MCF 10A (cell line): ENCODE results near the gene PLSCR5. TPM values are rescaled to one million over a fixed set of nuclear protein-coding genes. Genes with fewer than 3 reads are reported as not detected.

Experiments used
- BruUV-seq: library from RNA; stranded (reverse); fragments of 400-500 nt; replicated peaks from 2 replicates; lab custom pipeline; 2021; lab: Mats Ljungman, UMichigan
- CTCF ChIA-PET: fragments of 300-600 bp; sonication (Branson Sonifier 250); formaldehyde crosslinking; extraction: SDS; loops from one replicate; lab custom pipeline; 2021; ENCODE audit warnings: antibody characterized with exemption, inconsistent platforms; lab: Yijun Ruan, JAX
- POLR2A ChIA-PET: fragments of 300-600, 350-650 bp; sonication (Branson Sonifier 250); formaldehyde crosslinking; extraction: SDS; loops from one replicate; lab custom pipeline; 2020; ENCODE audit warnings: antibody characterized with exemption, inconsistent platforms; lab: Yijun Ruan, JAX
- DNase-seq: peaks from one replicate; pipeline ENCODE4 v3.0.0-alpha.2; 2018; ENCODE audit not compliant: unreplicated experiment
- H3K27ac Mint-ChIP-seq: one replicate; pipeline ENCODE4 v1.8.0; 2022; ENCODE audit warnings: mild to moderate bottlenecking, low read depth, mixed read lengths; ENCODE audit not compliant: unreplicated experiment
- H3K27me3 Mint-ChIP-seq: one replicate; pipeline ENCODE4 v1.8.0; 2022; ENCODE audit warnings: mixed read lengths; ENCODE audit not compliant: insufficient read depth, unreplicated experiment
- H3K36me3 Mint-ChIP-seq: one replicate; pipeline ENCODE4 v1.8.0; 2022; ENCODE audit warnings: mild to moderate bottlenecking, moderate library complexity, mixed read lengths; ENCODE audit not compliant: insufficient read depth, unreplicated experiment
- H3K4me1 Mint-ChIP-seq: one replicate; pipeline ENCODE4 v1.8.0; 2022; ENCODE audit warnings: mixed read lengths; ENCODE audit not compliant: insufficient read depth, unreplicated experiment
- H3K4me3 Mint-ChIP-seq: one replicate; pipeline ENCODE4 v1.8.0; 2022; ENCODE audit warnings: mild to moderate bottlenecking, moderate library complexity, mixed read lengths; ENCODE audit not compliant: unreplicated experiment
- H3K9me3 Mint-ChIP-seq: one replicate; pipeline ENCODE4 v1.8.0; 2022; ENCODE audit warnings: mixed read lengths; ENCODE audit not compliant: unreplicated experiment
- CTCF ChIP-seq: fragments of 200-600 bp; IDR thresholded peaks from one replicate; pipeline ENCODE4 v1.8.0; 2022; ENCODE audit warnings: antibody characterized with exemption, mild to moderate bottlenecking; ENCODE audit not compliant: unreplicated experiment
- intact Hi-C: fragments of 100-400 bp; cut with micrococcal nuclease; formaldehyde crosslinking; loops from 2 replicates; pipeline ENCODE4 v1.14.1; 2022
- total RNA-seq: library from RNA; stranded (reverse); gene quantifications from 2 replicates; pipeline ENCODE4 v1.2.3, GENCODE V29; 2022

The PLSCR5 gene
- total RNA-seq, 1 experiment from 2014 or later, result not detected

GRCh38 chr3:146636881-146637280 is 31.7 kb upstream of the PLSCR5 start:
- TF ChIP-seq CTCF, result no peak
- H3K4me1 Mint-ChIP-seq, result no peaks in the 10 kb centered on the region
- no peaks in the 10 kb centered on the region for H3K9me3 Mint-ChIP-seq
- DNase-seq, result no peak
- intact Hi-C loops, result loop anchor here (5.0 kb wide), 1 partner anchor 305 kb away; no protein-coding TSS in a partner anchor
- no peak overlapping the region for H3K27ac Mint-ChIP-seq
- no peaks in the 10 kb centered on the region for H3K36me3 Mint-ChIP-seq
- no TSS peak for BruUV-seq
- H3K27me3 Mint-ChIP-seq, result no peaks in the 10 kb centered on the region
- ChIA-PET CTCF (interaction anchor here (0.8 to 1.3 kb wide), 5 partner anchors 45 to 89 kb away, joined by 3 to 5 read pairs (median 3); no protein-coding TSS in a partner anchor), POLR2A (no interaction called here)
- no peak overlapping the region for H3K4me3 Mint-ChIP-seq

- no peaks in the 10 kb centered on the region for H3K36me3 Mint-ChIP-seq
- H3K4me1 Mint-ChIP-seq, result no peaks in the 10 kb centered on the region
- H3K27ac Mint-ChIP-seq, result no peak overlapping the region
- no peak for TF ChIP-seq CTCF
- intact Hi-C loops, result no loop called here
- no TSS peak for BruUV-seq
- no peaks in the 10 kb centered on the region for H3K9me3 Mint-ChIP-seq
- ChIA-PET POLR2A (no interaction called here), CTCF (interaction anchor here (0.8 to 1.7 kb wide), 3 partner anchors 39 to 444 kb away, joined by 3 to 6 read pairs (median 4); no protein-coding TSS in a partner anchor)
- H3K4me3 Mint-ChIP-seq, result no peak overlapping the region
- no peaks in the 10 kb centered on the region for H3K27me3 Mint-ChIP-seq
- no peak for DNase-seq
These were observed 29.2 kb upstream of the PLSCR5 start for GRCh38 chr3:146634346-146634745.

- CTCF ChIA-PET, result interaction anchor here (0.7 to 2.5 kb wide), 4 partner anchors 10 to 1751 kb away, joined by 3 to 15 read pairs (median 6); no protein-coding TSS in a partner anchor
- no peak for TF ChIP-seq CTCF
- H3K4me3 Mint-ChIP-seq, result no peak overlapping the region
- DNase-seq, result no peak
- intact Hi-C loops, result no loop called here
- H3K4me1 Mint-ChIP-seq, result no peaks in the 10 kb centered on the region
- BruUV-seq, result no TSS peak
- H3K9me3 Mint-ChIP-seq, result no peaks in the 10 kb centered on the region
- H3K27ac Mint-ChIP-seq, result no peak overlapping the region
- POLR2A ChIA-PET, result no interaction called here
- no peaks in the 10 kb centered on the region for H3K36me3 Mint-ChIP-seq
- peaks cover 31% of the 10 kb centered on the region for H3K27me3 Mint-ChIP-seq
These were observed 23.5 kb upstream of the PLSCR5 start for GRCh38 chr3:146628671-146629070.

- no peak overlapping the region for H3K4me3 Mint-ChIP-seq
- intact Hi-C loops, result no loop called here
- no peak overlapping the region for H3K27ac Mint-ChIP-seq
- H3K9me3 Mint-ChIP-seq, result no peaks in the 10 kb centered on the region
- H3K4me1 Mint-ChIP-seq, result no peaks in the 10 kb centered on the region
- ChIA-PET CTCF (interaction anchor here (2.5 kb wide), 1 partner anchor 12 kb away, joined by 15 read pairs; no protein-coding TSS in a partner anchor), POLR2A (no interaction called here)
- BruUV-seq, result no TSS peak
- no peaks in the 10 kb centered on the region for H3K36me3 Mint-ChIP-seq
- H3K27me3 Mint-ChIP-seq, result peaks cover 36% of the 10 kb centered on the region
- no peak for TF ChIP-seq CTCF
- DNase-seq, result no peak
These were observed 21.4 kb upstream of the PLSCR5 start for GRCh38 chr3:146626403-146627122.
